Thyroid gland (tissue), 4 donors: ENCODE results near the gene C1QB.

Source experiments
- CTCF ChIP-seq, 6 experiments: fragments of 200-600 bp in 3 of 6; fragments of 450-650 bp in 3 of 6; sonication (generic) in 3 of 6; IDR thresholded peaks; one replicate each; pipeline ENCODE4 v1.5.1; 2016 to 2019; ENCODE audit warnings: antibody characterized with exemption in 6 of 6, mild to moderate bottlenecking in 2 of 6, inconsistent platforms in 1 of 6, moderate library complexity in 1 of 6
- POLR2A ChIP-seq, 2 donors: fragments of 450-650 bp; IDR thresholded peaks; one replicate each; pipeline ENCODE4 v1.6.1; 2017; ENCODE audit warnings: antibody characterized with exemption in 2 of 2, mild to moderate bottlenecking in 2 of 2, moderate library complexity in 1 of 2

- TF ChIP-seq CTCF (IDR thresholded peaks at IDR 0.05) (no peak), POLR2A (IDR thresholded peaks at IDR 0.05) (no peak)
Measured at GRCh38 chr1:22705586-22705985, 52.5 kb downstream of the C1QB start.
